HCT116 (cell line): ENCODE results near the gene CNBD2. TPM values are rescaled to one million over a fixed set of nuclear protein-coding genes. Genes with fewer than 3 reads are reported as not detected.

ENCODE experiments used
- ATAC-seq: fragments of 200-7000 bp; cut with Tn5 transposase; 2 replicates; pipeline ENCODE4 v1.9.1; 2020; ENCODE audit warnings: mild to moderate bottlenecking, moderate library complexity
- BruUV-seq: library from RNA; stranded (reverse); fragments of 400-500 nt; replicated peaks from 2 replicates; lab custom pipeline; 2021; lab: Mats Ljungman, UMichigan
- CTCF ChIA-PET: fragments of 300-600 bp; sonication (Branson Sonifier 250); formaldehyde crosslinking; loops from one replicate; lab custom pipeline; 2021; ENCODE audit warnings: antibody characterized with exemption; lab: Charles Lee
- POLR2A ChIA-PET: fragments of 300-600, 350-600 bp; sonication (Branson Sonifier 250); formaldehyde crosslinking; loops from one replicate; lab custom pipeline; 2021; ENCODE audit warnings: antibody characterized with exemption; lab: Charles Lee
- RAD21 ChIA-PET, 2 experiments: fragments of 300-600 bp; sonication (Branson Sonifier 250); formaldehyde crosslinking; loops; one replicate each; lab custom pipeline; 2023; ENCODE audit warnings: low total read pairs in 2 of 2; ENCODE audit not compliant: uncharacterized antibody in 2 of 2, unreplicated experiment in 2 of 2, low non-redundant PET in 1 of 2; lab: Charles Lee
- DNase-seq: peaks from one replicate; pipeline ENCODE4 v3.0.0-alpha.2; 2010; ENCODE audit warnings: low read depth, low spot score
- H2AFZ ChIP-seq: fragments of 200-600 bp; shearing (Covaris generic), sonication (generic); 2 replicates; pipeline ENCODE4 v1.6.1; 2017; ENCODE audit warnings: low read depth, mixed run types, mixed read lengths, antibody characterized with exemption, low read length; ENCODE audit not compliant: poor library complexity, severe bottlenecking
- H3K27ac ChIP-seq: 2 replicates; pipeline ENCODE4 v1.5.1; 2012; ENCODE audit warnings: low read depth, low read length
- H3K27me3 ChIP-seq: fragments of 200-600 bp; sonication (generic); 2 replicates; pipeline ENCODE4 v1.6.1; 2016; ENCODE audit warnings: mixed run types, low read length, mixed read lengths; ENCODE audit not compliant: insufficient read depth
- H3K36me3 ChIP-seq, 2 experiments: fragments of 200-500 bp in 1 of 2; fragments of 200-600 bp in 1 of 2; sonication (Bioruptor generic) in 1 of 2; sonication (generic) in 1 of 2; 2 replicates each; pipeline versions ENCODE4 v1.5.1 to v1.6.1; 2014 to 2016; ENCODE audit warnings: low read length in 2 of 2, inconsistent platforms in 1 of 2, mixed read lengths in 1 of 2, mixed run types in 1 of 2; ENCODE audit not compliant: insufficient read depth in 2 of 2, control insufficient read depth in 1 of 2
- H3K4me1 ChIP-seq, 2 experiments: fragments of 200-600 bp in 1 of 2; sonication (generic) in 1 of 2; 2 replicates each; pipeline versions ENCODE4 v1.5.1 to v1.6.1; 2012 to 2017; ENCODE audit warnings: low read length in 2 of 2, inconsistent platforms in 1 of 2, mild to moderate bottlenecking in 1 of 2, mixed read lengths in 1 of 2, mixed run types in 1 of 2, moderate library complexity in 1 of 2; ENCODE audit not compliant: insufficient read depth in 2 of 2, control insufficient read depth in 1 of 2
- H3K4me2 ChIP-seq: fragments of 200-600 bp; sonication (generic); 2 replicates; pipeline ENCODE4 v1.6.1; 2017; ENCODE audit warnings: mixed run types, low read length, mixed read lengths
- H3K4me3 ChIP-seq, 2 experiments: fragments of 200-600 bp in 1 of 2; sonication (generic) in 1 of 2; replicated peaks in 1 of 2; 2 replicates each; pipeline ENCODE4 v1.5.1; 2011 to 2016; ENCODE audit warnings: low read length in 2 of 2, control low read depth in 1 of 2, low read depth in 1 of 2, mild to moderate bottlenecking in 1 of 2, mixed read lengths in 1 of 2, mixed run types in 1 of 2
- H3K79me2 ChIP-seq: fragments of 200-600 bp; sonication (generic); 2 replicates; pipeline ENCODE4 v1.6.1; 2017; ENCODE audit warnings: mild to moderate bottlenecking, mixed run types, low read length, moderate library complexity, mixed read lengths; ENCODE audit not compliant: insufficient read depth
- H3K9ac ChIP-seq: fragments of 200-600 bp; sonication (generic); 2 replicates; pipeline ENCODE4 v1.6.1; 2016; ENCODE audit warnings: low read length, mixed read lengths
- H3K9me2 ChIP-seq: fragments of 200-600 bp; sonication (generic), shearing (Covaris generic); 2 replicates; pipeline ENCODE4 v1.6.1; 2017; ENCODE audit warnings: mixed run types, mild to moderate bottlenecking, moderate library complexity; ENCODE audit not compliant: insufficient read depth
- H3K9me3 ChIP-seq, 2 experiments: fragments of 200-500 bp in 1 of 2; fragments of 200-600 bp in 1 of 2; sonication (Bioruptor generic) in 1 of 2; sonication (generic) in 1 of 2; 2 replicates each; pipeline ENCODE4 v1.6.1; 2014 to 2017; ENCODE audit warnings: low read length in 2 of 2, mixed read lengths in 2 of 2, inconsistent platforms in 1 of 2, low read depth in 1 of 2, mild to moderate bottlenecking in 1 of 2, mixed run types in 1 of 2, moderate library complexity in 1 of 2; ENCODE audit not compliant: control insufficient read depth in 1 of 2, insufficient read depth in 1 of 2
- H4K20me1 ChIP-seq: fragments of 200-600 bp; sonication (generic), shearing (Covaris generic); 2 replicates; pipeline ENCODE4 v1.6.1; 2017; ENCODE audit warnings: mixed run types, mild to moderate bottlenecking, moderate library complexity; ENCODE audit not compliant: insufficient read depth
- CBX3 ChIP-seq: IDR thresholded peaks from 2 replicates; pipeline ENCODE4 v1.6.1; 2012; ENCODE audit warnings: low read depth
- CEBPB ChIP-seq: IDR thresholded peaks from 2 replicates; pipeline ENCODE4 v1.6.1; 2012; ENCODE audit warnings: low read depth
- CTCF ChIP-seq, 3 experiments: fragments of 200-600 bp in 1 of 3; sonication (generic) in 1 of 3; IDR thresholded peaks in 2 of 3; conservative IDR thresholded peaks in 1 of 3; 2 replicates each; pipeline ENCODE4 v1.5.1; 2012 to 2017; ENCODE audit warnings: low read depth in 2 of 3, low read length in 2 of 3, antibody characterized with exemption in 1 of 3, borderline replicate concordance in 1 of 3, control low read depth in 1 of 3, mild to moderate bottlenecking in 1 of 3, mixed read lengths in 1 of 3, mixed run types in 1 of 3, moderate library complexity in 1 of 3; ENCODE audit not compliant: insufficient read depth in 1 of 3
- EGR1 ChIP-seq: IDR thresholded peaks from 2 replicates; pipeline ENCODE4 v1.6.1; 2012; ENCODE audit warnings: low read depth
- ELF1 ChIP-seq: IDR thresholded peaks from 2 replicates; pipeline ENCODE4 v1.6.1; 2012; ENCODE audit warnings: low read depth, borderline replicate concordance
- EZH2 ChIP-seq: fragments of 200-600 bp; sonication (generic); IDR thresholded peaks from 2 replicates; pipeline ENCODE4 v1.6.1; 2017; ENCODE audit warnings: antibody characterized with exemption, mixed run types
- EZH2phosphoT487 ChIP-seq: fragments of 200-600 bp; IDR thresholded peaks from 2 replicates; pipeline ENCODE4 v1.6.1; 2018; ENCODE audit warnings: antibody characterized with exemption, borderline replicate concordance
- MAX ChIP-seq: IDR thresholded peaks from 2 replicates; pipeline ENCODE4 v1.6.1; 2012
- POLR2A ChIP-seq: IDR thresholded peaks from 2 replicates; pipeline ENCODE4 v1.7.0; 2011; ENCODE audit warnings: borderline replicate concordance; ENCODE audit not compliant: insufficient read depth, insufficient read length; ENCODE audit errors: extremely low read depth
- POLR2AphosphoS5 ChIP-seq: IDR thresholded peaks from 2 replicates; pipeline ENCODE4 v1.6.1; 2011; ENCODE audit warnings: mild to moderate bottlenecking, low read depth, low read length, moderate library complexity
- RAD21 ChIP-seq: IDR thresholded peaks from 2 replicates; pipeline ENCODE4 v1.6.1; 2012; ENCODE audit warnings: low read depth, mild to moderate bottlenecking
- REST ChIP-seq: IDR thresholded peaks from 2 replicates; pipeline ENCODE4 v1.6.1; 2012; ENCODE audit warnings: low read depth
- TCF7L2 ChIP-seq: IDR thresholded peaks from 2 replicates; pipeline ENCODE4 v1.7.0; 2011; ENCODE audit warnings: borderline replicate concordance, inconsistent platforms; ENCODE audit not compliant: insufficient read depth, insufficient read length; ENCODE audit errors: extremely low read depth
- YY1 ChIP-seq: IDR thresholded peaks from 2 replicates; pipeline ENCODE4 v1.6.1; 2011; ENCODE audit warnings: low read length, low read depth, moderate library complexity, mild to moderate bottlenecking; ENCODE audit not compliant: insufficient replicate concordance; ENCODE audit errors: extremely low read depth
- ZBTB33 ChIP-seq: IDR thresholded peaks from 2 replicates; pipeline ENCODE4 v1.6.1; 2011; ENCODE audit warnings: mild to moderate bottlenecking, low read length, moderate library complexity; ENCODE audit not compliant: insufficient replicate concordance; ENCODE audit errors: extremely low read depth
- ZFX ChIP-seq: fragments of 450-650 bp; IDR thresholded peaks from 2 replicates; pipeline ENCODE4 v1.6.1; 2017
- ZNF274 ChIP-seq: fragments of 200-500 bp; sonication (Bioruptor generic); IDR thresholded peaks from 2 replicates; pipeline ENCODE4 v1.6.1; 2014; ENCODE audit warnings: mild to moderate bottlenecking, low read depth, low read length, inconsistent platforms
- intact Hi-C: fragments of 100-400 bp; cut with micrococcal nuclease; formaldehyde crosslinking; loops from 2 replicates; pipeline ENCODE4 v1.10.0; 2022
- total RNA-seq: library from RNA; stranded (reverse); gene quantifications from one replicate; pipeline ENCODE4 v1.2.1, GENCODE V29; 2021; ENCODE audit not compliant: unreplicated experiment

Gene CNBD2
- total RNA-seq, 1 experiment from 2014 or later: 3.1 TPM

DNA sequence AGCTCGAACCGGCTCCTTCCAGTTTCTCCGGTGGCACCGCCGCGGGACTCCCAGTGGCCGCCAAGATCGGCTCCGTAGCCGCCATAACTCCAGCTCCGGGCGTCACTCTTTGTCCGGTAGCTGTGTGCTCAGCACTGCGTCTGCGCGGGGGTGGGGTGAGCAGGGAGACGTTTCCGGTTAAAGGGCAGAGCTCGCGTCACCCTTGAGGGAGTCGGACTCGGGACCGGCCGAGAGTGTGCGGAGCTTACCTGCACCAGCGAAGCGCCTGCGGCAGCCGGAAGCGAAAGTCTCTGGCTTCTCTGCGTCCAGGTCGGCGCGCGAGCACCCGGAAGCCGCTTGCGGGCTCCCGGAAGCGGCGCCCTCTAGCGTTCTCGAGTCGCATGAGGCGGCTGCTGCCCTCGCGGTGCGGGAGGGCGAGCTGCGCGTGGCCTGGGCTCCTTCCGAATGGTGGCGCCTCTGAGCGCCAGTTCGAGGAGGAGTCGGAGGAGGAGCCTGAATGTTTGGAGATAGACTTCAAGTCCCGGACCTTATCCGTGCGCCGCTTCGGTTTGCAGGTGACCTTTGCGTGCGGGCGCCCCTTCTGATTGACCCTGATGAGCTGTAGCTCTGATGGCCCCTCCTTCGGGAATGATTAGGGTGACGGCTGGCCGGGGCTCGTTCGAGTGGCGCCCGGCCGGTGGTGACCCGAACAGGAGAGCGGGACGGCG is 14.0 kb upstream of the CNBD2 start, which contains the start of gene SCAND1:
Gene SCAND1, minus strand, starts transcription at position 303 of the 707 bp plus-strand sequence. Its CDS starts 218 bp downstream, at position 85.
- CTCF ChIA-PET: interaction anchor here (0.6 to 4.8 kb wide), 33 partner anchors 8 to 541 kb away, joined by 3 to 52 read pairs (median 4); partner anchors contain the start of genes CEP250, CNBD2 and RBM39
- BruUV-seq: no TSS peak
- peak within 1 kb of the TSS; percentile 85 for H3K4me2 ChIP-seq
- peak within 1 kb of the TSS; percentile 99 for H3K27ac ChIP-seq
- peaks cover 18% of the 10 kb centered on the region for H3K79me2 ChIP-seq
- peak within 1 kb of the TSS; percentile 96 for H3K4me3 ChIP-seq
- H3K9me3 ChIP-seq: no peaks in the 10 kb centered on the region
- POLR2A ChIA-PET: interaction anchor here (0.5 to 3.2 kb wide), 23 partner anchors 10 to 511 kb away, joined by 3 to 23 read pairs (median 3); partner anchors contain the start of genes CNBD2, ERGIC3, PHF20 and RBM39
- DNase-seq (peak; percentile 96), ATAC-seq (peak; percentile 92)
- peak within 1 kb of the TSS; percentile 96 for H3K9ac ChIP-seq
- no peaks in the 10 kb centered on the region for H4K20me1 ChIP-seq
- intact Hi-C loops: loop anchor here (10.0 kb wide), 1 partner anchor 210 kb away; the partner anchor contains the start of gene RBM39
- H2AFZ ChIP-seq: peak within 1 kb of the TSS; percentile 71
- no peaks in the 10 kb centered on the region for H3K27me3 ChIP-seq
- no peaks in the 10 kb centered on the region for H3K36me3 ChIP-seq
- peaks cover 6 to 29% of the 10 kb centered on the region in 2 experiments; a peak in 3 of 4 replicates for H3K4me1 ChIP-seq
- RAD21 ChIA-PET: interaction anchor here (0.8 to 1.4 kb wide), 2 partner anchors 184 to 335 kb away, joined by 3 to 6 read pairs; no protein-coding TSS in a partner anchor
- no peaks in the 10 kb centered on the region for H3K9me2 ChIP-seq
- no peak for TF ChIP-seq ZNF274
- no peak for TF ChIP-seq CEBPB
- TF ChIP-seq ZFX: peak; percentile 80; the same call in 1 of the 2 replicates
- no peak for TF ChIP-seq REST
- no peak for TF ChIP-seq EZH2
- peak; percentile 91 to 99 (median 95) for TF ChIP-seq CTCF (IDR thresholded peaks at IDR 0.05 in 2 of 3, conservative IDR thresholded peaks at IDR 0.05 in 1 of 3; ENCODE audit: borderline replicate concordance in 1 of 3, insufficient read depth in 1 of 3, low read depth in 2 of 3, low read length in 2 of 3)
- TF ChIP-seq CBX3: peak; percentile 93
- peak; percentile 86 for TF ChIP-seq YY1
- peak; percentile 30 for TF ChIP-seq POLR2A
- peak; percentile 99 for TF ChIP-seq MAX
- peak; percentile 87 for TF ChIP-seq ELF1
- no peak for TF ChIP-seq TCF7L2
- TF ChIP-seq EZH2phosphoT487: no peak
- no peak; the same call in none of the 2 replicates for TF ChIP-seq EGR1
- peak; percentile 83 for TF ChIP-seq ZBTB33
- peak; percentile 68 for TF ChIP-seq RAD21
- TF ChIP-seq POLR2AphosphoS5: peak; percentile 91
